Naive thymus-derived CD4-positive, alpha-beta T cell (primary cell): ENCODE results near the gene SPRR1B. TPM values are rescaled to one million over a fixed set of nuclear protein-coding genes. Genes with fewer than 3 reads are reported as not detected.

Experiments used
- ATAC-seq: fragments of 150-1000 bp; cut with Tn5 transposase; 2 replicates; pipeline ENCODE4 v1.10.0; 2021; ENCODE audit warnings: mild to moderate bottlenecking, moderate library complexity
- CTCF ChIA-PET: fragments of 350-600 bp; sonication (Branson Sonifier 250); formaldehyde crosslinking; loops from one replicate; lab custom pipeline; 2021; ENCODE audit warnings: antibody characterized with exemption; lab: Charles Lee
- POLR2A ChIA-PET: fragments of 350-600 bp; sonication (Branson Sonifier 250); formaldehyde crosslinking; loops from one replicate; lab custom pipeline; 2021; ENCODE audit warnings: antibody characterized with exemption, inconsistent platforms; lab: Charles Lee
- DNase-seq, 9 donors: peaks; one replicate each; pipeline versions ENCODE4 v3.0.0 to v3.0.0-alpha.2; 2020 to 2022; ENCODE audit warnings: mixed read lengths in 1 of 9
- H3K27ac ChIP-seq: one replicate; pipeline ENCODE4 v1.7.0; 2013; ENCODE audit warnings: mild to moderate bottlenecking, low read depth, low read length, moderate library complexity
- H3K27me3 ChIP-seq, 2 donors: one replicate each; pipeline ENCODE4 v1.7.0; 2013; ENCODE audit warnings: low read length in 2 of 2, mild to moderate bottlenecking in 2 of 2, moderate library complexity in 2 of 2; ENCODE audit not compliant: control insufficient read depth in 2 of 2, insufficient read depth in 2 of 2
- H3K36me3 ChIP-seq, 3 experiments: 1 replicate in 2 of 3; 2 replicates in 1 of 3; pipeline ENCODE4 v1.7.0; 2013; ENCODE audit warnings: low read length in 3 of 3, mild to moderate bottlenecking in 3 of 3, moderate library complexity in 1 of 3; ENCODE audit not compliant: insufficient read depth in 3 of 3, control insufficient read depth in 2 of 3
- H3K4me1 ChIP-seq, 2 donors: one replicate each; pipeline ENCODE4 v1.7.0; 2013; ENCODE audit warnings: low read length in 2 of 2, mild to moderate bottlenecking in 2 of 2, moderate library complexity in 1 of 2; ENCODE audit not compliant: control insufficient read depth in 2 of 2, insufficient read depth in 2 of 2
- H3K4me3 ChIP-seq: 2 replicates; pipeline ENCODE4 v1.7.0; 2013; ENCODE audit warnings: mild to moderate bottlenecking, low read length
- H3K9me3 ChIP-seq, 3 experiments: 1 replicate in 2 of 3; 2 replicates in 1 of 3; pipeline ENCODE4 v1.7.0; 2013; ENCODE audit warnings: low read length in 3 of 3; ENCODE audit not compliant: control insufficient read depth in 2 of 3
- H3K27ac Mint-ChIP-seq, 9 donors: one replicate each; pipeline ENCODE4 v1.8.0; 2020 to 2022; ENCODE audit warnings: mixed read lengths in 9 of 9, mild to moderate bottlenecking in 8 of 9, moderate library complexity in 5 of 9, inconsistent platforms in 2 of 9
- H3K27me3 Mint-ChIP-seq, 5 donors: one replicate each; pipeline ENCODE4 v1.8.0; 2021 to 2022; ENCODE audit warnings: mixed read lengths in 5 of 5, mild to moderate bottlenecking in 1 of 5
- H3K36me3 Mint-ChIP-seq, 5 donors: one replicate each; pipeline ENCODE4 v1.8.0; 2020 to 2022; ENCODE audit warnings: mixed read lengths in 5 of 5, mild to moderate bottlenecking in 3 of 5, inconsistent platforms in 1 of 5
- H3K4me1 Mint-ChIP-seq, 7 donors: one replicate each; pipeline ENCODE4 v1.8.0; 2020 to 2022; ENCODE audit warnings: mixed read lengths in 7 of 7, mild to moderate bottlenecking in 3 of 7, inconsistent platforms in 1 of 7
- H3K4me3 Mint-ChIP-seq, 10 donors: one replicate each; pipeline ENCODE4 v1.8.0; 2020 to 2022; ENCODE audit warnings: mild to moderate bottlenecking in 10 of 10, mixed read lengths in 10 of 10, moderate library complexity in 6 of 10, inconsistent platforms in 2 of 10
- H3K9me3 Mint-ChIP-seq, 11 donors: one replicate each; pipeline ENCODE4 v1.8.0; 2020 to 2022; ENCODE audit warnings: mixed read lengths in 11 of 11, mild to moderate bottlenecking in 4 of 11, inconsistent platforms in 1 of 11, moderate library complexity in 1 of 11
- intact Hi-C, 2 donors: fragments of 100-400 bp; cut with micrococcal nuclease; formaldehyde crosslinking; loops; one replicate each; pipeline ENCODE4 v1.15.1; 2023
- polyA plus RNA-seq, 2 donors: library from polyadenylated mRNA; unstranded; fragments of 300-500 nt; fragmentation: Illumina TruSeq; gene quantifications; one replicate each; pipeline ENCODE4 v1.2.3, GENCODE V29; 2021
- total RNA-seq, 6 experiments: library from RNA in 5 of 6; stranded (reverse) in 5 of 6; gene quantifications; 1 replicate in 5 of 6; 2 replicates in 1 of 6; pipeline ENCODE4 v1.2.3 and lab custom pipeline; 2021 to 2026

The SPRR1B gene
- total and polyA plus RNA-seq, 7 experiments from 2014 or later, result not detected

DNA sequence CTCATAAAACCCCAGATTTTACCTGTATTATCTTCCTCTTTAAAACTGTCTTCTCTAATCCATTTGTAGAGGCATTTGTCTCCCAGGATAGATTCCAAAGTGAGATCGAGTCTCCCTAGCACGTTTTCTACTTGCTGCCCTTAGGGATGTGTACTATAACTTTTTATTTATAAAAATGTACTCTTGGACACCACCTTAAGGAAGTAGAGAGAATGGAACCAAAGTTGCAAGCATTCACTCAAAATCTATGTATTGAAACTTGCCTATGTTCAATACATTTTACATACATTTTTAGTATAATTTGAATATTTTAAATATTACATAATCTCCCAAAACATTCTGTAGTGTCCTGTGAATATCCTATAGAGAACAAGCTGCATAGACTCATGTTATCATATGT is 27.2 kb downstream of the SPRR1B start:
- Histone ChIP-seq H3K27ac (no peak overlapping the region), H3K9me3 (no peaks in the 10 kb centered on the region), H3K4me3 (no peak overlapping the region), H3K27me3 (no peaks in the 10 kb centered on the region), H3K36me3 (no peaks in the 10 kb centered on the region), H3K4me1 (no peaks in the 10 kb centered on the region)
- Mint-ChIP-seq H3K36me3 (no peaks in the 10 kb centered on the region), H3K4me3 (no peak overlapping the region), H3K9me3 (peaks cover 0 to 2% (median 0%) of the 10 kb centered on the region in 11 donors), H3K4me1 (peaks cover 0 to 1% (median 0%) of the 10 kb centered on the region in 7 donors), H3K27ac (no peak overlapping the region), H3K27me3 (peaks cover 25 to 61% (median 43%) of the 10 kb centered on the region in 5 donors)
- intact Hi-C loops, result no loop called here
- DNase-seq (no peak), ATAC-seq (no peak)
- ChIA-PET POLR2A (no interaction called here), CTCF (no interaction called here)

DNA sequence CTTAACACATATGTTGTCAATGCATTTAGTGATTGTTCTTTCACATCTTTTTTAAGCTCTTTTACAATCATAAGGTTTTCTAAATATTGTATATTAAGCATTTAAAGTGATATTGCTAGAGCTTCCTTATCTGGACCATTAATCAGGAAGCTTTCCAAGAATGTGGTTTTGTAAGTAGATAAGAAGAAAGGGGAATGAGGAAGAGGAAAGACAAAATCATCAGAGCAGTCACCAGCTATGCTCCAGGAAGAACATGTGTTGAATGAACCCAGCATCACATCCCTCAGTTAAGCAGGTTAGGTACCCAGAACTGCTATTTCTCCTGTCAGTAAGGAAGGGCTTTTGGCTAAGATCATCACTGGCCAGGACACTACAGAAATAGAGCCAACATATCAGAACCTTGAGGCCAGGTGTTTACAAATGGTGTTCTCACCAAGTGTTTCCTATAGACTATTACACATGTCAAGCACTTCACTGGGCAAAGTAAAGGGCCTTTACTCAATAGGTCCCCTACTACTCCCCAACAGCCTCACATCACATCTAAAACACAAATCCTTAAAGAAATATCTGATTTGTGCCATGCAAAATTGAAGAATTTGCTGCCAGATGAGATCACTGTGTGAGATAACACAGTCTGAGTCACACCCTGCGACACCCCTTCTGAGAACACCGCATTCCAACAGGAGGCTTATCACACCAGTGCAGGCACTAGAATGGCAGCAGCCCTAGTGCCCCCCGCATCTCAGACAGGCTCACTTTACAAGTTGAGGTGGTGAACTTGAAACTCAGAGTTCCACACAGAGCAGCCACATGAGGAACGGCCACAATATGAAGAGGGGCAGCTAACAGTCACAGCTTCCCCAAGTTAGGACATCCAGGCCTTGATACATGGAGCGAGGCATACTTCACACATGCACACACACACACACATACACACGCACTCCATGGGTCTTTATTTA is 28.1 kb downstream of the SPRR1B start:
- no peaks in the 10 kb centered on the region for H3K4me1 ChIP-seq
- no peak overlapping the region for H3K4me3 ChIP-seq
- POLR2A ChIA-PET, result no interaction called here
- intact Hi-C loops, result no loop called here
- H3K27ac ChIP-seq, result no peak overlapping the region
- Mint-ChIP-seq H3K36me3 (no peaks in the 10 kb centered on the region), H3K27me3 (peaks cover 23 to 53% (median 46%) of the 10 kb centered on the region in 5 donors), H3K9me3 (peaks cover 0 to 2% (median 0%) of the 10 kb centered on the region in 11 donors), H3K27ac (no peak overlapping the region), H3K4me3 (no peak overlapping the region), H3K4me1 (peaks cover 0 to 1% (median 0%) of the 10 kb centered on the region in 7 donors)
- ATAC-seq, result no peak
- no peaks in the 10 kb centered on the region for H3K36me3 ChIP-seq
- H3K9me3 ChIP-seq, result no peaks in the 10 kb centered on the region
- CTCF ChIA-PET, result no interaction called here
- H3K27me3 ChIP-seq, result no peaks in the 10 kb centered on the region
- DNase-seq, result no peak

DNA sequence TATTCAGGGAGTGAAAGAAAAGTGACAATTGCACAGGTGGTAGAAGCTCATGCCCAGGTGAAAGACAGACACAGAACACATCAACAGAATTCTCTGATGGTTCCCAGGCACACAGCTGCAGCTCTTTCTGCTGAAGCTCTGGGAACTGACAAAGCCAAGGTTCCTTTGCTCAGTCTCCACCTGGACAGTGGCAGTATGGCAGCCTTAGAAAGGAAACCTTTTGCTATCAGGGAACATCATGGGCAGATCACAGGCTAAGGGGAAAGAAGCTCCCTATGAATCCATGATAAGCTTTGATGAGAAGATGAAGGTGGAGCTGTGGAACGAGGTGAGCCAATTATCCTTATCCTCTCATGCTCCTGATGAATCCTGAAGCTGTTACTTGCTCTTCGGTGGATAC is 39.2 kb downstream of the SPRR1B start:
- H3K27ac Mint-ChIP-seq, result no peak overlapping the region
- ATAC-seq (no peak), DNase-seq (no peak)
- CTCF ChIA-PET, result no interaction called here
- H3K4me3 Mint-ChIP-seq, result no peak overlapping the region
- Histone ChIP-seq H3K9me3 (no peaks in the 10 kb centered on the region), H3K4me3 (no peak overlapping the region), H3K27ac (no peak overlapping the region), H3K36me3 (no peaks in the 10 kb centered on the region), H3K27me3 (no peaks in the 10 kb centered on the region), H3K4me1 (no peaks in the 10 kb centered on the region)
- H3K27me3 Mint-ChIP-seq, result peaks cover 5 to 39% (median 34%) of the 10 kb centered on the region in 5 donors
- H3K9me3 Mint-ChIP-seq, result no peaks in the 10 kb centered on the region
- H3K36me3 Mint-ChIP-seq, result no peaks in the 10 kb centered on the region
- intact Hi-C loops, result no loop called here
- POLR2A ChIA-PET, result no interaction called here
- H3K4me1 Mint-ChIP-seq, result no peaks in the 10 kb centered on the region

DNA sequence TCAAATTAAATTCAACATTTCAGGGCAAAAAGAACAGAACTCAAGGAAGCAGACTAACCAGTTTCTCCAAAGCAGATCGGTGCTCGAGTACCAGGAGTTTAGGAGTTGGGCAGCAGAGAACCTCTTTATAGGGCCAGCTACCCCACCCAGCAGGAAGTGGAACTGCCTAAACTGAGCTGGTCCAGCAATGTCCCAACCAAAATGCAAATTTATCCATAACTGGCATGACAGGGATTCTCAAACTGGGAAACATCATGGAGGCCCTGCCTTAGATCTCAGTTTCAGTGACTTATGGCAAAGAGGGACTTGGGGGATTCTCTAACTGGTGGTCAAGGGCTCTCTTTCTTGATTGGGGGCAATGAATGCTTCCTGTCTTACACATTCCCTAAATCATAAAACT is 40.5 kb downstream of the SPRR1B start, which contains the start of gene SPRR2B:
TSS of gene SPRR2B (minus strand) at position 101 of the 400 bp plus-strand sequence. CDS start 772 bp downstream, outside the sequence.
- ATAC-seq, result no peak
- H3K27me3 ChIP-seq, result no peaks in the 10 kb centered on the region
- H3K4me1 ChIP-seq, result no peaks in the 10 kb centered on the region
- no peak within 1 kb of the TSS for H3K27ac ChIP-seq
- POLR2A ChIA-PET, result no interaction called here
- Mint-ChIP-seq H3K27me3 (peaks cover 5 to 32% (median 30%) of the 10 kb centered on the region in 5 donors), H3K36me3 (no peaks in the 10 kb centered on the region), H3K4me3 (no peak within 1 kb of the TSS), H3K27ac (no peak within 1 kb of the TSS), H3K9me3 (no peaks in the 10 kb centered on the region), H3K4me1 (no peaks in the 10 kb centered on the region)
- CTCF ChIA-PET, result no interaction called here
- DNase-seq, result no peak
- no peaks in the 10 kb centered on the region for H3K36me3 ChIP-seq
- H3K4me3 ChIP-seq, result no peak within 1 kb of the TSS
- intact Hi-C loops, result loop anchor here in 1 of 2 donors (1.0 kb wide), 1 partner anchor 23 kb away; the partner anchor contains the start of gene SPRR2E
- no peaks in the 10 kb centered on the region for H3K9me3 ChIP-seq

DNA sequence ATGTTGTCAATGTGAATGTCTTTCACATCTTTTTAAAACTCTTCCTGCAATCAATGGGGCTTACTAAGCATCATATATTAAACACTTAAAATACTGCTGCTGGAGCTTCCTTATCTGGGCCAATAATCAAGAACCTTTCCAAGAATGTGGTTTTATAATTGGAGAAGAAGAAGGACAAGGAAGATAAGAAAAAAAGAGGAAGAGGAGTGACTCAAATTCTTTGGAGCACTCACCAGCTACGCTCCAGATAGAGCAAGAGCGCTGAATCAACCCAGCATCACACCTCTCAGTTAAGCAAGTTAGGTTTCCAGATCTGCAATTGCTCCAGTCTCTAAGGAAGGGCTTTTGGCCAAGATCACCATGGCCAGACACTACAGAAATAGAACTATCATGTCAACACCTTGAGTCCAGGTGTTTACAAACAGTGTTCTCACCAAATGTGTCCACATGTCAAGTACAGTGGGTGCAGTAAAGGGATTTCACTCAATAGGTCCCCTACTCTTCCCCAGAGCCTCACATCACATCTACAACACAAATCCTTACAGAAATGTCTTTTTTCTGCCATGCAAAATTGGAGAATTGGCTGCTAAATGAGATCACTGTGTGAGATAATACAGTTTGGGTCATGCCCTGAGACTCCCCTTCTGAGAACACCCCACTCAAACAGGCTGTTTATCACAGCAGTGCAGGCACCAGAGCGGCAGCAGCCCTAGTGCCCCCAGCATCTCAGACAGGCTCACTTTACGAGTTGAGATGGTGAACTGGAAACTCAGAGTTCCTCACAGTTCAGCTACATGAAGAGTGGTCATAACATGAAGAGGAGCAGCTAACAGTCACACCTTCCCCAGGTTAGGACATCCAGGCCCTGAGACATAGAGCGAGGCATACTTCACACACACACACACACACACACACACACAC is 42.1 kb downstream of the SPRR1B start:
- Histone ChIP-seq H3K4me1 (no peaks in the 10 kb centered on the region), H3K9me3 (no peaks in the 10 kb centered on the region), H3K27ac (no peak overlapping the region), H3K27me3 (no peaks in the 10 kb centered on the region), H3K36me3 (no peaks in the 10 kb centered on the region), H3K4me3 (no peak overlapping the region)
- DNase-seq, result no peak
- Mint-ChIP-seq H3K4me1 (no peaks in the 10 kb centered on the region), H3K36me3 (peaks cover 0 to 4% (median 0%) of the 10 kb centered on the region in 5 donors), H3K4me3 (no peak overlapping the region), H3K27me3 (peaks cover under 1 to 27% (median 19%) of the 10 kb centered on the region in 5 donors), H3K9me3 (peaks cover 0 to 8% (median 3%) of the 10 kb centered on the region in 11 donors), H3K27ac (no peak overlapping the region)
- ChIA-PET POLR2A (no interaction called here), CTCF (no interaction called here)
- no peak for ATAC-seq
- intact Hi-C loops, result no loop called here

DNA sequence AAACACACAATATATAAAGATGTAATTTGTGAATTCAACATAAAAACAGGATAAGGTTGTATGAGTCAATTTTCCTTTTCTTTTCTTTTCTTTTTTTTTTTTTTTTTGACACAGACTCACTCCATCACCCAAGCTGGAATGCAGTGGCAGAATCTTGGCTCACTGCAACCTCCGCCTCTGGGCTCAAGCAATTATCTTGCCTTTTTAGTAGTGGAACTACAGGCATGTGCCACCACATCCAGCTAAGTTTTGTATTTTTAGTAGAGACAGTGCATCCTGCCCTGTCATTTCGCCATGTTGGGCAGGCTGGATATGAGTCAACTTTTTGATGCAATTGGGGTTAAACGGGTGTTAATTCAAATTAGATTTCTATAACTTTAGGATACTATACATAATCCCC is 50.7 kb downstream of the SPRR1B start:
- peaks cover 2 to 37% (median 31%) of the 10 kb centered on the region in 5 donors for H3K27me3 Mint-ChIP-seq
- no peaks in the 10 kb centered on the region for H3K9me3 ChIP-seq
- CTCF ChIA-PET, result no interaction called here
- DNase-seq (no peak), ATAC-seq (no peak)
- no peak overlapping the region for H3K4me3 Mint-ChIP-seq
- intact Hi-C loops, result no loop called here
- peaks cover 0 to 5% (median 3%) of the 10 kb centered on the region in 5 donors for H3K36me3 Mint-ChIP-seq
- H3K36me3 ChIP-seq, result no peaks in the 10 kb centered on the region
- H3K9me3 Mint-ChIP-seq, result peaks cover 0 to 31% (median 10%) of the 10 kb centered on the region in 11 donors
- POLR2A ChIA-PET, result no interaction called here
- H3K27ac Mint-ChIP-seq, result no peak overlapping the region
- no peaks in the 10 kb centered on the region for H3K4me1 ChIP-seq
- H3K27ac ChIP-seq, result no peak overlapping the region
- no peaks in the 10 kb centered on the region for H3K4me1 Mint-ChIP-seq
- no peaks in the 10 kb centered on the region for H3K27me3 ChIP-seq
- no peak overlapping the region for H3K4me3 ChIP-seq
